SK-N-SH treated with all-trans-retinoic acid at 6 μM for 48 hours (cell line): ENCODE data around the gene ZNF648.

Source experiments
- ARNTL ChIP-seq: fragments of 450-650 bp; formaldehyde crosslinking; IDR thresholded peaks from 2 replicates; pipeline ENCODE4 v1.5.0; 2020; ENCODE audit warnings: low read depth, mild to moderate bottlenecking, moderate library complexity, borderline replicate concordance
- ESRRG ChIP-seq: fragments of 250-450 bp; sonication (Bioruptor Pico); IDR thresholded peaks from 2 replicates; pipeline ENCODE4 v1.6.1; 2021; ENCODE audit warnings: mild to moderate bottlenecking
- PPARA ChIP-seq: fragments of 250-450 bp; sonication (Bioruptor Pico); IDR thresholded peaks from 2 replicates; pipeline ENCODE4 v1.5.0; 2020; ENCODE audit warnings: mild to moderate bottlenecking, borderline replicate concordance
- RARB ChIP-seq: fragments of 250-450 bp; sonication (Bioruptor Pico); IDR thresholded peaks from 2 replicates; pipeline ENCODE4 v1.8.0; 2021; ENCODE audit warnings: mild to moderate bottlenecking, moderate library complexity
- TCF4 ChIP-seq: fragments of 250-450 bp; sonication (Bioruptor Pico); IDR thresholded peaks from 2 replicates; pipeline ENCODE4 v1.8.0; 2021; ENCODE audit warnings: mild to moderate bottlenecking, moderate library complexity, borderline replicate concordance
- ZFP3 ChIP-seq: fragments of 250-450 bp; sonication (Bioruptor Pico); IDR thresholded peaks from 2 replicates; pipeline ENCODE4 v1.5.0; 2020; ENCODE audit warnings: mild to moderate bottlenecking, moderate library complexity
- ZFP30 ChIP-seq: fragments of 450-650 bp; formaldehyde crosslinking; IDR thresholded peaks from 2 replicates; pipeline ENCODE4 v1.5.0; 2022; ENCODE audit warnings: mild to moderate bottlenecking, moderate library complexity
- ZNF565 ChIP-seq: fragments of 450-650 bp; formaldehyde crosslinking; conservative IDR thresholded peaks from 2 replicates; pipeline ENCODE4 v1.5.0; 2020; ENCODE audit warnings: low read depth, mild to moderate bottlenecking, moderate library complexity
- TF ChIP-seq, protein P1 (sequence below): fragments of 250-450 bp; sonication (Bioruptor Pico); IDR thresholded peaks from 2 replicates; pipeline ENCODE4 v1.5.0; 2020; ENCODE audit warnings: mild to moderate bottlenecking, moderate library complexity
- TF ChIP-seq, protein P2 (sequence below): fragments of 250-450 bp; sonication (Bioruptor Pico); IDR thresholded peaks from 2 replicates; pipeline ENCODE4 v1.5.1; 2020; ENCODE audit warnings: low read depth, mild to moderate bottlenecking, moderate library complexity

DNA sequence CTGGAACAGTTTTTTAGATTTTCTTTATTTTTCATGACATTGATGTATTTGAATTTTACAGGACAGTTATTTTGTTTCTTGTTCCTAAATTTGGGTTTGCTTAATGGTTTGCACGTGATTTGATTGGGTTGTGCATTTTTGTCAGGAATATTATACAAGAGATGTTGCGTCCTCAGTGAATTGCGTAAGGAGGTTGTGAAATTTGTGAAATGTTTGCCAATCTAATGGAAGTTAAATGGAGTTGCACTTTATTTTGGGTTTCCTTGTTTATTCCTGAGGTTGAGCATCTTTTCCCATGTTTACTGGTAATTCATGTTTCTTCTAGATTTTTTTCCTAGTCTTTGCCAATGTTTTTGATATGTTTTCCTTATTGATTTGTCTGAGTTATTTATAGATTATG is 19.9 kb downstream of the ZNF648 start:
- TF ChIP-seq ZFP30 (CRISPR knock-in tag) (no peak), ARNTL (CRISPR knock-in tag) (no peak), ZNF565 (CRISPR knock-in tag) (no peak), ZFP3 (no peak), TCF4 (no peak), ESRRG (CRISPR knock-in tag) (no peak), PPARA (no peak), RARB (CRISPR knock-in tag) (no peak)
- TF ChIP-seq, protein P1, sequence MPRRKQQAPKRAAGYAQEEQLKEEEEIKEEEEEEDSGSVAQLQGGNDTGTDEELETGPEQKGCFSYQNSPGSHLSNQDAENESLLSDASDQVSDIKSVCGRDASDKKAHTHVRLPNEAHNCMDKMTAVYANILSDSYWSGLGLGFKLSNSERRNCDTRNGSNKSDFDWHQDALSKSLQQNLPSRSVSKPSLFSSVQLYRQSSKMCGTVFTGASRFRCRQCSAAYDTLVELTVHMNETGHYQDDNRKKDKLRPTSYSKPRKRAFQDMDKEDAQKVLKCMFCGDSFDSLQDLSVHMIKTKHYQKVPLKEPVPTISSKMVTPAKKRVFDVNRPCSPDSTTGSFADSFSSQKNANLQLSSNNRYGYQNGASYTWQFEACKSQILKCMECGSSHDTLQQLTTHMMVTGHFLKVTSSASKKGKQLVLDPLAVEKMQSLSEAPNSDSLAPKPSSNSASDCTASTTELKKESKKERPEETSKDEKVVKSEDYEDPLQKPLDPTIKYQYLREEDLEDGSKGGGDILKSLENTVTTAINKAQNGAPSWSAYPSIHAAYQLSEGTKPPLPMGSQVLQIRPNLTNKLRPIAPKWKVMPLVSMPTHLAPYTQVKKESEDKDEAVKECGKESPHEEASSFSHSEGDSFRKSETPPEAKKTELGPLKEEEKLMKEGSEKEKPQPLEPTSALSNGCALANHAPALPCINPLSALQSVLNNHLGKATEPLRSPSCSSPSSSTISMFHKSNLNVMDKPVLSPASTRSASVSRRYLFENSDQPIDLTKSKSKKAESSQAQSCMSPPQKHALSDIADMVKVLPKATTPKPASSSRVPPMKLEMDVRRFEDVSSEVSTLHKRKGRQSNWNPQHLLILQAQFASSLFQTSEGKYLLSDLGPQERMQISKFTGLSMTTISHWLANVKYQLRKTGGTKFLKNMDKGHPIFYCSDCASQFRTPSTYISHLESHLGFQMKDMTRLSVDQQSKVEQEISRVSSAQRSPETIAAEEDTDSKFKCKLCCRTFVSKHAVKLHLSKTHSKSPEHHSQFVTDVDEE (CRISPR knock-in tag): no peak
- TF ChIP-seq, protein P2, sequence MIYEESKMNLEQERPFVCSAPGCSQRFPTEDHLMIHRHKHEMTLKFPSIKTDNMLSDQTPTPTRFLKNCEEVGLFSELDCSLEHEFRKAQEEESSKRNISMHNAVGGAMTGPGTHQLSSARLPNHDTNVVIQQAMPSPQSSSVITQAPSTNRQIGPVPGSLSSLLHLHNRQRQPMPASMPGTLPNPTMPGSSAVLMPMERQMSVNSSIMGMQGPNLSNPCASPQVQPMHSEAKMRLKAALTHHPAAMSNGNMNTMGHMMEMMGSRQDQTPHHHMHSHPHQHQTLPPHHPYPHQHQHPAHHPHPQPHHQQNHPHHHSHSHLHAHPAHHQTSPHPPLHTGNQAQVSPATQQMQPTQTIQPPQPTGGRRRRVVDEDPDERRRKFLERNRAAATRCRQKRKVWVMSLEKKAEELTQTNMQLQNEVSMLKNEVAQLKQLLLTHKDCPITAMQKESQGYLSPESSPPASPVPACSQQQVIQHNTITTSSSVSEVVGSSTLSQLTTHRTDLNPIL (CRISPR knock-in tag): no peak
